K562 (cell line): ENCODE data around the gene NDUFC2. TPM values are rescaled to one million over a fixed set of nuclear protein-coding genes. Genes with fewer than 3 reads are reported as not detected.
A peak's percentile ranks its signal among the peaks of the same experiment; 100 is the strongest.

Experiments
- CHD2 ChIP-seq: IDR thresholded peaks from 2 replicates; pipeline ENCODE4 v1.6.1; 2011; ENCODE audit warnings: low read depth, low read length
- EGR1 ChIP-seq: fragments of 450-650 bp; conservative IDR thresholded peaks from 2 replicates; pipeline ENCODE4 v1.6.1; 2017; ENCODE audit warnings: mild to moderate bottlenecking
- EP400 ChIP-seq: fragments of 450-650 bp; IDR thresholded peaks from 2 replicates; pipeline ENCODE4 v1.6.1; 2017; ENCODE audit warnings: antibody characterized with exemption, mild to moderate bottlenecking, moderate library complexity
- HDAC8 ChIP-seq: fragments of 450-650 bp; IDR thresholded peaks from 2 replicates; pipeline ENCODE4 v1.6.1; 2016; ENCODE audit warnings: mild to moderate bottlenecking, missing genetic modification characterization, moderate library complexity, missing compliant biosample characterization
- NCOA2 ChIP-seq, 2 experiments: fragments of 450-650 bp; IDR thresholded peaks; 2 replicates each; pipeline ENCODE4 v1.6.1; 2018; ENCODE audit warnings: mild to moderate bottlenecking in 2 of 2, moderate library complexity in 1 of 2; ENCODE audit not compliant: partially characterized antibody in 2 of 2
- STAT5B ChIP-seq: fragments of 250-450 bp; sonication (Bioruptor Pico); IDR thresholded peaks from 2 replicates; pipeline ENCODE4 v1.8.0; 2021; ENCODE audit warnings: mild to moderate bottlenecking, inconsistent platforms
- ZNF589 ChIP-seq: fragments of 200-800 bp; sonication (Bioruptor generic); IDR thresholded peaks from 2 replicates; pipeline ENCODE4 v1.6.1; 2016; ENCODE audit warnings: low read depth, missing genetic modification characterization, missing compliant biosample characterization
- ZNF77 ChIP-seq: fragments of 250-450 bp; sonication (Bioruptor Pico); IDR thresholded peaks from 2 replicates; pipeline ENCODE4 v1.5.0; 2020
- polyA plus RNA-seq, 8 experiments: library from polyadenylated mRNA; depleted of rRNA in 4 of 8; stranded (reverse) in 5 of 8; unstranded in 3 of 8; fragments of >200 nt; fragmentation: Nextera tagmentation in 2 of 8; fragmentation: Illumina TruSeq in 1 of 8; extraction: Ambion mirVana in 2 of 8; extraction: Trizol in 1 of 8; gene quantifications; 2 replicates each; pipeline versions ENCODE4 v1.2.1 to v1.2.3, GENCODE V29; 2011 to 2014; ENCODE audit warnings: inconsistent platforms in 1 of 8, missing spikeins in 1 of 8
- total RNA-seq, 7 experiments: library from RNA; depleted of rRNA in 6 of 7; stranded (reverse); fragments of >200 nt in 6 of 7; fragmentation: Illumina TruSeq in 2 of 7; extraction: Trizol in 2 of 7; gene quantifications; 2 replicates each; pipeline versions ENCODE4 v1.2.1 to v1.2.3, GENCODE V29; 2011 to 2021; ENCODE audit warnings: low replicate concordance in 1 of 7
- TF ChIP-seq, protein P1 (sequence below): fragments of 250-450 bp; sonication (Bioruptor Pico); IDR thresholded peaks from 2 replicates; pipeline ENCODE4 v1.8.0; 2022; ENCODE audit warnings: inconsistent platforms
- TF ChIP-seq, protein P2 (sequence below): fragments of 250-450 bp; sonication (Bioruptor Pico); IDR thresholded peaks from 2 replicates; pipeline ENCODE4 v1.9.0; 2021; ENCODE audit warnings: mild to moderate bottlenecking
- TF ChIP-seq, protein P3 (sequence below): fragments of 250-450 bp; sonication (Bioruptor Pico); IDR thresholded peaks from 2 replicates; pipeline ENCODE4 v1.4.0; 2020
- TF ChIP-seq, protein P4 (sequence below): sonication (generic); formaldehyde crosslinking; IDR thresholded peaks from 2 replicates; pipeline ENCODE4 v1.8.1; 2023; ENCODE audit warnings: missing genetic modification reagents, mild to moderate bottlenecking, borderline replicate concordance

The NDUFC2 gene
- total and polyA plus RNA-seq, 9 of the 15 experiments (the other 6 are each of a cell fraction or from before 2014, with no cell fraction given) = 168 to 1,119 (median 442) TPM

DNA sequence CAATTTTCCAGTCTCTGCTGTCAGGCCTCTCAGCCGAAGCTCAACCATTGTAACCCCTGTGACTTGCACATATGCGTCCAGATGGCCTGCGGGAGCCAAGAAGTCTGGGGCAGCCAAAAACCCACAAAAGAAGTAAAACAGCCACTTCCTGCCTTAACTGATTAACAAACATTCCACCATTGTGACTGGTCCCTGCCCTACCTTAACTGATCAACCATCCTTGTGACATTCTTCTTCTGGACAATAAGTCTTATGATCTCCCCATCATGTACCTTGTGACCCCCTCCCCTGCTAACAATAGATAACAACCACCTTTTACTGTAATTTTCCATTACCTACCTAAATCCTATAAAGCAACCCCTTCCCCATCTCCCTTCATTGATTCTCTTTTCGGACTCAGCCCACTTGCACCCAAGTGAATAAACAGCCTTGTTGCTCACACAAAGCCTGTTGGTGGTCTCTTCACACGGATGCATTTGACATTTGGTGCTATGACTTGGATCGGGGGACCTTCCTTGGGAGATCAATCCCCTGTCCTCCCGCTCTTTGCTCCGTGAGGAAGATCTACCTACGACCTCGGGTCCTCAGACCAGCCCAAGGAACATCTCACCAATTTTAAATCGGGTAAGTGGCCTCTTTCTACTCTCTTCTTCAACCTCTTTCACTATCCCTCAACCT, 1.3 kb upstream of the NDUFC2 start (continued):
- TF ChIP-seq, protein P1, sequence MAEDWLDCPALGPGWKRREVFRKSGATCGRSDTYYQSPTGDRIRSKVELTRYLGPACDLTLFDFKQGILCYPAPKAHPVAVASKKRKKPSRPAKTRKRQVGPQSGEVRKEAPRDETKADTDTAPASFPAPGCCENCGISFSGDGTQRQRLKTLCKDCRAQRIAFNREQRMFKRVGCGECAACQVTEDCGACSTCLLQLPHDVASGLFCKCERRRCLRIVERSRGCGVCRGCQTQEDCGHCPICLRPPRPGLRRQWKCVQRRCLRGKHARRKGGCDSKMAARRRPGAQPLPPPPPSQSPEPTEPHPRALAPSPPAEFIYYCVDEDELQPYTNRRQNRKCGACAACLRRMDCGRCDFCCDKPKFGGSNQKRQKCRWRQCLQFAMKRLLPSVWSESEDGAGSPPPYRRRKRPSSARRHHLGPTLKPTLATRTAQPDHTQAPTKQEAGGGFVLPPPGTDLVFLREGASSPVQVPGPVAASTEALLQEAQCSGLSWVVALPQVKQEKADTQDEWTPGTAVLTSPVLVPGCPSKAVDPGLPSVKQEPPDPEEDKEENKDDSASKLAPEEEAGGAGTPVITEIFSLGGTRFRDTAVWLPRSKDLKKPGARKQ (CRISPR knock-in tag) = no peak
- TF ChIP-seq NCOA2 (IDR thresholded peaks at IDR 0.05; ENCODE audit: partially characterized antibody in 2 of 2) (no peak), HDAC8 (no peak), CHD2 (no peak), STAT5B (CRISPR knock-in tag) (no peak), ZNF589 (CRISPR knock-in tag) (no peak), EGR1 (no peak), ZNF77 (CRISPR knock-in tag) (no peak), EP400 (peak; percentile 40)
- TF ChIP-seq, protein P2, sequence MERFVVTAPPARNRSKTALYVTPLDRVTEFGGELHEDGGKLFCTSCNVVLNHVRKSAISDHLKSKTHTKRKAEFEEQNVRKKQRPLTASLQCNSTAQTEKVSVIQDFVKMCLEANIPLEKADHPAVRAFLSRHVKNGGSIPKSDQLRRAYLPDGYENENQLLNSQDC (CRISPR knock-in tag) = no peak
- TF ChIP-seq, protein P3, sequence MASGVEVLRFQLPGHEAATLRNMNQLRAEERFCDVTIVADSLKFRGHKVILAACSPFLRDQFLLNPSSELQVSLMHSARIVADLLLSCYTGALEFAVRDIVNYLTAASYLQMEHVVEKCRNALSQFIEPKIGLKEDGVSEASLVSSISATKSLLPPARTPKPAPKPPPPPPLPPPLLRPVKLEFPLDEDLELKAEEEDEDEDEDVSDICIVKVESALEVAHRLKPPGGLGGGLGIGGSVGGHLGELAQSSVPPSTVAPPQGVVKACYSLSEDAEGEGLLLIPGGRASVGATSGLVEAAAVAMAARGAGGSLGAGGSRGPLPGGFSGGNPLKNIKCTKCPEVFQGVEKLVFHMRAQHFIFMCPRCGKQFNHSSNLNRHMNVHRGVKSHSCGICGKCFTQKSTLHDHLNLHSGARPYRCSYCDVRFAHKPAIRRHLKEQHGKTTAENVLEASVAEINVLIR (CRISPR knock-in tag) = no peak
- TF ChIP-seq, protein P4, sequence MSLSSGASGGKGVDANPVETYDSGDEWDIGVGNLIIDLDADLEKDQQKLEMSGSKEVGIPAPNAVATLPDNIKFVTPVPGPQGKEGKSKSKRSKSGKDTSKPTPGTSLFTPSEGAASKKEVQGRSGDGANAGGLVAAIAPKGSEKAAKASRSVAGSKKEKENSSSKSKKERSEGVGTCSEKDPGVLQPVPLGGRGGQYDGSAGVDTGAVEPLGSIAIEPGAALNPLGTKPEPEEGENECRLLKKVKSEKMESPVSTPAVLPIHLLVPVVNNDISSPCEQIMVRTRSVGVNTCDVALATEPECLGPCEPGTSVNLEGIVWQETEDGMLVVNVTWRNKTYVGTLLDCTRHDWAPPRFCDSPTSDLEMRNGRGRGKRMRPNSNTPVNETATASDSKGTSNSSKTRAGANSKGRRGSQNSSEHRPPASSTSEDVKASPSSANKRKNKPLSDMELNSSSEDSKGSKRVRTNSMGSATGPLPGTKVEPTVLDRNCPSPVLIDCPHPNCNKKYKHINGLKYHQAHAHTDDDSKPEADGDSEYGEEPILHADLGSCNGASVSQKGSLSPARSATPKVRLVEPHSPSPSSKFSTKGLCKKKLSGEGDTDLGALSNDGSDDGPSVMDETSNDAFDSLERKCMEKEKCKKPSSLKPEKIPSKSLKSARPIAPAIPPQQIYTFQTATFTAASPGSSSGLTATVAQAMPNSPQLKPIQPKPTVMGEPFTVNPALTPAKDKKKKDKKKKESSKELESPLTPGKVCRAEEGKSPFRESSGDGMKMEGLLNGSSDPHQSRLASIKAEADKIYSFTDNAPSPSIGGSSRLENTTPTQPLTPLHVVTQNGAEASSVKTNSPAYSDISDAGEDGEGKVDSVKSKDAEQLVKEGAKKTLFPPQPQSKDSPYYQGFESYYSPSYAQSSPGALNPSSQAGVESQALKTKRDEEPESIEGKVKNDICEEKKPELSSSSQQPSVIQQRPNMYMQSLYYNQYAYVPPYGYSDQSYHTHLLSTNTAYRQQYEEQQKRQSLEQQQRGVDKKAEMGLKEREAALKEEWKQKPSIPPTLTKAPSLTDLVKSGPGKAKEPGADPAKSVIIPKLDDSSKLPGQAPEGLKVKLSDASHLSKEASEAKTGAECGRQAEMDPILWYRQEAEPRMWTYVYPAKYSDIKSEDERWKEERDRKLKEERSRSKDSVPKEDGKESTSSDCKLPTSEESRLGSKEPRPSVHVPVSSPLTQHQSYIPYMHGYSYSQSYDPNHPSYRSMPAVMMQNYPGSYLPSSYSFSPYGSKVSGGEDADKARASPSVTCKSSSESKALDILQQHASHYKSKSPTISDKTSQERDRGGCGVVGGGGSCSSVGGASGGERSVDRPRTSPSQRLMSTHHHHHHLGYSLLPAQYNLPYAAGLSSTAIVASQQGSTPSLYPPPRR (CRISPR knock-in tag) = no peak
